Activated CD8-positive, alpha-beta T cell treated with anti-CD3 and anti-CD28 coated beads, Interleukin-2, amount 10 ng/mL, durations not matched to agents 7 days and 5 days (primary cell): ENCODE measurements around the gene UCHL3. TPM values are rescaled to one million over a fixed set of nuclear protein-coding genes. Genes with fewer than 3 reads are reported as not detected.

ENCODE experiments used
- ATAC-seq: fragments of 150-1000 bp; cut with Tn5 transposase; one replicate; pipeline ENCODE4 v1.10.0; 2021; ENCODE audit warnings: moderate library complexity
- CTCF ChIA-PET: fragments of 350-600 bp; sonication (Branson Sonifier 250); formaldehyde crosslinking; loops from one replicate; lab custom pipeline; 2021; ENCODE audit warnings: antibody characterized with exemption; lab: Charles Lee
- POLR2A ChIA-PET: fragments of 350-600 bp; sonication (Branson Sonifier 250); formaldehyde crosslinking; loops from one replicate; lab custom pipeline; 2021; ENCODE audit warnings: antibody characterized with exemption; lab: Charles Lee
- DNase-seq: peaks from one replicate; pipeline ENCODE4 v3.0.0-alpha.2; 2020
- H3K27ac Mint-ChIP-seq: one replicate; pipeline ENCODE4 v1.8.0; 2021; ENCODE audit warnings: mild to moderate bottlenecking, mixed read lengths
- H3K27me3 Mint-ChIP-seq: one replicate; pipeline ENCODE4 v1.8.0; 2021; ENCODE audit warnings: low read depth, mixed read lengths
- H3K36me3 Mint-ChIP-seq: one replicate; pipeline ENCODE4 v1.8.0; 2021; ENCODE audit warnings: low read depth, mixed read lengths
- H3K4me1 Mint-ChIP-seq: one replicate; pipeline ENCODE4 v1.8.0; 2021; ENCODE audit warnings: low read depth, mixed read lengths
- H3K4me3 Mint-ChIP-seq: one replicate; pipeline ENCODE4 v1.8.0; 2021; ENCODE audit warnings: mild to moderate bottlenecking, mixed read lengths
- H3K9me3 Mint-ChIP-seq: one replicate; pipeline ENCODE4 v1.8.0; 2022; ENCODE audit warnings: mixed read lengths; ENCODE audit not compliant: insufficient read depth
- total RNA-seq, 2 experiments: library from RNA; stranded (reverse); gene quantifications; one replicate each; pipeline ENCODE4 v1.2.3, GENCODE V29; 2021

The UCHL3 gene
- total RNA-seq, 2 experiments from 2014 or later, result 36.4 to 38.1 TPM

- Mint-ChIP-seq H3K27ac (no peak overlapping the region), H3K36me3 (no peaks in the 10 kb centered on the region), H3K9me3 (no peaks in the 10 kb centered on the region), H3K27me3 (no peaks in the 10 kb centered on the region), H3K4me1 (no peaks in the 10 kb centered on the region), H3K4me3 (no peak overlapping the region)
- POLR2A ChIA-PET, result no interaction called here
- DNase-seq, result no peak
- CTCF ChIA-PET, result no interaction called here
- no peak for ATAC-seq
These were observed 103.1 kb downstream of the UCHL3 start for GRCh38 chr13:75652726-75653125.

Other genes with a start within 250 kb of the UCHL3 start
- gene TBC1D4, start 67.6 kb upstream of the UCHL3 start, total RNA-seq, result 10 to 100 TPM; 12.7 to 13.4 TPM
- gene COMMD6, start 11.9 kb upstream of the UCHL3 start, total RNA-seq, result 100 to 1,000 TPM; 128 to 130 TPM
- 10 to 100 TPM; 12.5 to 13.8 TPM for gene LMO7, start 86.5 kb downstream of the UCHL3 start, total RNA-seq